ENCODE data around the gene LINGO1. TPM values are rescaled to one million over a fixed set of nuclear protein-coding genes. Genes with fewer than 3 reads are reported as not detected.

The LINGO1 gene
- total RNA-seq, 2 experiments from 2014 or later, result not detected

GRCh38 chr15:77669896-77670295, 37.2 kb upstream of the LINGO1 start:
- TF ChIP-seq CTCF (IDR thresholded peaks at IDR 0.05), result no peak
- Mint-ChIP-seq H3K9me3 (no peaks in the 10 kb centered on the region), H3K27me3 (peaks cover 6% of the 10 kb centered on the region), H3K4me1 (ENCODE audit: low read depth) (no peaks in the 10 kb centered on the region), H3K4me3 (no peak overlapping the region), H3K36me3 (ENCODE audit: low read depth) (no peaks in the 10 kb centered on the region), H3K27ac (no peak overlapping the region)
- ChIA-PET CTCF (interaction anchor here (1.3 kb wide), 1 partner anchor 36 kb away, joined by 3 read pairs; no protein-coding TSS in a partner anchor), POLR2A (no interaction called here)
- ATAC-seq (no peak), DNase-seq (no peak)
- intact Hi-C loops (cut with micrococcal nuclease), result no loop called here

GRCh38 chr15:77667338-77668234, 34.9 kb upstream of the LINGO1 start:
- DNase-seq (no peak), ATAC-seq (no peak)
- ChIA-PET CTCF (no interaction called here), POLR2A (no interaction called here)
- H3K27me3 Mint-ChIP-seq, result peaks cover 6% of the 10 kb centered on the region
- no peaks in the 10 kb centered on the region for H3K36me3 Mint-ChIP-seq (ENCODE audit: low read depth)
- intact Hi-C loops (cut with micrococcal nuclease), result no loop called here
- no peak overlapping the region for H3K4me3 Mint-ChIP-seq
- no peaks in the 10 kb centered on the region for H3K4me1 Mint-ChIP-seq (ENCODE audit: low read depth)
- no peaks in the 10 kb centered on the region for H3K9me3 Mint-ChIP-seq
- no peak overlapping the region for H3K27ac Mint-ChIP-seq
- no peak for TF ChIP-seq CTCF (IDR thresholded peaks at IDR 0.05)

- Mint-ChIP-seq H3K36me3 (ENCODE audit: low read depth) (no peaks in the 10 kb centered on the region), H3K27me3 (peaks cover 6% of the 10 kb centered on the region), H3K4me3 (no peak overlapping the region), H3K9me3 (no peaks in the 10 kb centered on the region), H3K4me1 (ENCODE audit: low read depth) (no peaks in the 10 kb centered on the region), H3K27ac (no peak overlapping the region)
- TF ChIP-seq CTCF (IDR thresholded peaks at IDR 0.05), result no peak
- ATAC-seq, result no peak
- POLR2A ChIA-PET, result no interaction called here
- intact Hi-C loops (cut with micrococcal nuclease), result no loop called here
- CTCF ChIA-PET, result no interaction called here
- DNase-seq, result no peak
Observed at GRCh38 chr15:77666296-77666660, 33.6 kb upstream of the LINGO1 start.

GRCh38 chr15:77665530-77666295, 33.0 kb upstream of the LINGO1 start:
- ChIA-PET CTCF (no interaction called here), POLR2A (no interaction called here)
- no peak overlapping the region for H3K27ac Mint-ChIP-seq
- H3K36me3 Mint-ChIP-seq (ENCODE audit: low read depth), result no peaks in the 10 kb centered on the region
- no peak overlapping the region for H3K4me3 Mint-ChIP-seq
- TF ChIP-seq CTCF (IDR thresholded peaks at IDR 0.05), result no peak
- DNase-seq (no peak), ATAC-seq (no peak)
- H3K9me3 Mint-ChIP-seq, result no peaks in the 10 kb centered on the region
- intact Hi-C loops (cut with micrococcal nuclease), result no loop called here
- peaks cover 6% of the 10 kb centered on the region for H3K27me3 Mint-ChIP-seq
- H3K4me1 Mint-ChIP-seq (ENCODE audit: low read depth), result no peaks in the 10 kb centered on the region

- Mint-ChIP-seq H3K36me3 (ENCODE audit: low read depth) (no peaks in the 10 kb centered on the region), H3K27me3 (peaks cover 6% of the 10 kb centered on the region), H3K9me3 (no peaks in the 10 kb centered on the region), H3K4me3 (no peak overlapping the region), H3K27ac (no peak overlapping the region), H3K4me1 (ENCODE audit: low read depth) (no peaks in the 10 kb centered on the region)
- DNase-seq (no peak), ATAC-seq (no peak)
- POLR2A ChIA-PET, result interaction anchor here (1.3 kb wide), 1 partner anchor 157 kb away, joined by 3 read pairs; no protein-coding TSS in a partner anchor
- intact Hi-C loops (cut with micrococcal nuclease), result no loop called here
- TF ChIP-seq CTCF (IDR thresholded peaks at IDR 0.05), result no peak
- CTCF ChIA-PET, result interaction anchor here (1.1 kb wide), 1 partner anchor 69 kb away, joined by 3 read pairs; no protein-coding TSS in a partner anchor
Observed at GRCh38 chr15:77664428-77664827, 31.7 kb upstream of the LINGO1 start.

Data from activated CD8-positive, alpha-beta T cell treated with anti-CD3 and anti-CD28 coated beads for 36 hours (primary cell).